ENCODE data around the gene TXNDC16.

GRCh38 chr14:52400846-52401245 lies 151.5 kb downstream of the TXNDC16 start:
- TF ChIP-seq YY1 (IDR thresholded peaks at IDR 0.05; ENCODE audit: insufficient read depth, insufficient read length) (no peak), ZNF274 (IDR thresholded peaks at IDR 0.05; ENCODE audit: low read depth, low read length) (no peak), SUZ12 (IDR thresholded peaks at IDR 0.05; ENCODE audit: extremely low read depth, insufficient read depth, insufficient read length) (no peak)
